ENCODE measurements around the gene KCNQ5. TPM values are rescaled to one million over a fixed set of nuclear protein-coding genes. Genes with fewer than 3 reads are reported as not detected.

Gene KCNQ5
- total RNA-seq, 2 experiments from 2014 or later = 2.6 to 3.9 TPM

GRCh38 chr6:72665599-72665998, 43.7 kb downstream of the KCNQ5 start:
- H3K9me3 Mint-ChIP-seq = no peaks in the 10 kb centered on the region
- peaks cover 3% of the 10 kb centered on the region for H3K4me1 Mint-ChIP-seq
- ChIA-PET POLR2A (no interaction called here), CTCF (no interaction called here)
- H3K27ac Mint-ChIP-seq = no peak overlapping the region
- DNase-seq = no peak
- no peaks in the 10 kb centered on the region for H3K36me3 Mint-ChIP-seq (ENCODE audit: low read depth)
- no peak overlapping the region for H3K4me3 Mint-ChIP-seq
- no peaks in the 10 kb centered on the region for H3K27me3 Mint-ChIP-seq

- Mint-ChIP-seq H3K4me3 (no peak overlapping the region), H3K4me1 (peaks cover 3% of the 10 kb centered on the region), H3K36me3 (ENCODE audit: low read depth) (no peaks in the 10 kb centered on the region), H3K27ac (no peak overlapping the region), H3K27me3 (no peaks in the 10 kb centered on the region), H3K9me3 (no peaks in the 10 kb centered on the region)
- no peak for DNase-seq
- POLR2A ChIA-PET = no interaction called here
- CTCF ChIA-PET = interaction anchor here (1.1 to 1.4 kb wide), 2 partner anchors 20 to 53 kb away, joined by 3 to 5 read pairs; no protein-coding TSS in a partner anchor
Measured at GRCh38 chr6:72669324-72669723, 47.5 kb downstream of the KCNQ5 start.

GRCh38 chr6:72672906-72673305, 51.0 kb downstream of the KCNQ5 start:
- no peak overlapping the region for H3K27ac Mint-ChIP-seq
- peaks cover 3% of the 10 kb centered on the region for H3K4me1 Mint-ChIP-seq
- no peaks in the 10 kb centered on the region for H3K27me3 Mint-ChIP-seq
- no peak overlapping the region for H3K4me3 Mint-ChIP-seq
- DNase-seq = no peak
- H3K36me3 Mint-ChIP-seq (ENCODE audit: low read depth) = no peaks in the 10 kb centered on the region
- POLR2A ChIA-PET = no interaction called here
- CTCF ChIA-PET = no interaction called here
- no peaks in the 10 kb centered on the region for H3K9me3 Mint-ChIP-seq

- Mint-ChIP-seq H3K4me3 (no peak overlapping the region), H3K36me3 (ENCODE audit: low read depth) (no peaks in the 10 kb centered on the region), H3K27me3 (no peaks in the 10 kb centered on the region), H3K9me3 (no peaks in the 10 kb centered on the region), H3K4me1 (no peaks in the 10 kb centered on the region), H3K27ac (no peak overlapping the region)
- CTCF ChIA-PET = no interaction called here
- POLR2A ChIA-PET = no interaction called here
- no peak for DNase-seq
Measured at GRCh38 chr6:72674842-72675241, 53.0 kb downstream of the KCNQ5 start.

- H3K4me3 Mint-ChIP-seq = no peak overlapping the region
- no peaks in the 10 kb centered on the region for H3K36me3 Mint-ChIP-seq (ENCODE audit: low read depth)
- no peak for DNase-seq
- ChIA-PET POLR2A (no interaction called here), CTCF (no interaction called here)
- H3K27me3 Mint-ChIP-seq = no peaks in the 10 kb centered on the region
- no peaks in the 10 kb centered on the region for H3K4me1 Mint-ChIP-seq
- H3K9me3 Mint-ChIP-seq = no peaks in the 10 kb centered on the region
- no peak overlapping the region for H3K27ac Mint-ChIP-seq
Measured at GRCh38 chr6:72675396-72675795, 53.5 kb downstream of the KCNQ5 start.

GRCh38 chr6:72676995-72677394, 55.1 kb downstream of the KCNQ5 start:
- no peaks in the 10 kb centered on the region for H3K27me3 Mint-ChIP-seq
- no peak overlapping the region for H3K4me3 Mint-ChIP-seq

GRCh38 chr6:72677740-72678139, 55.9 kb downstream of the KCNQ5 start:
- Mint-ChIP-seq H3K27ac (no peak overlapping the region), H3K27me3 (no peaks in the 10 kb centered on the region), H3K9me3 (no peaks in the 10 kb centered on the region), H3K36me3 (ENCODE audit: low read depth) (no peaks in the 10 kb centered on the region), H3K4me3 (no peak overlapping the region), H3K4me1 (no peaks in the 10 kb centered on the region)
- ChIA-PET POLR2A (no interaction called here), CTCF (no interaction called here)
- DNase-seq = no peak

More at GRCh38 chr6:72676995-72677394, 55.1 kb downstream of the KCNQ5 start:
- no peaks in the 10 kb centered on the region for H3K4me1 Mint-ChIP-seq
- DNase-seq = no peak
- CTCF ChIA-PET = no interaction called here
- H3K36me3 Mint-ChIP-seq (ENCODE audit: low read depth) = no peaks in the 10 kb centered on the region
- POLR2A ChIA-PET = no interaction called here
- H3K9me3 Mint-ChIP-seq = no peaks in the 10 kb centered on the region
- H3K27ac Mint-ChIP-seq = no peak overlapping the region

GRCh38 chr6:72683797-72684196, 61.9 kb downstream of the KCNQ5 start:
- CTCF ChIA-PET = interaction anchor here (0.6 kb wide), 1 partner anchor 1598 kb away, joined by 3 read pairs; no protein-coding TSS in a partner anchor
- Mint-ChIP-seq H3K36me3 (ENCODE audit: low read depth) (no peaks in the 10 kb centered on the region), H3K27ac (no peak overlapping the region), H3K4me1 (no peaks in the 10 kb centered on the region), H3K4me3 (no peak overlapping the region), H3K9me3 (no peaks in the 10 kb centered on the region), H3K27me3 (no peaks in the 10 kb centered on the region)
- POLR2A ChIA-PET = no interaction called here
- no peak for DNase-seq

GRCh38 chr6:72689107-72689954, 67.5 kb downstream of the KCNQ5 start:
- POLR2A ChIA-PET = no interaction called here
- CTCF ChIA-PET = interaction anchor here (0.7 to 0.8 kb wide), 2 partner anchors 20 to 209 kb away, joined by 3 to 5 read pairs; no protein-coding TSS in a partner anchor
- Mint-ChIP-seq H3K9me3 (no peaks in the 10 kb centered on the region), H3K4me3 (no peak overlapping the region), H3K27me3 (no peaks in the 10 kb centered on the region), H3K27ac (no peak overlapping the region), H3K36me3 (ENCODE audit: low read depth) (no peaks in the 10 kb centered on the region), H3K4me1 (no peaks in the 10 kb centered on the region)
- DNase-seq = no peak

- DNase-seq = no peak
- Mint-ChIP-seq H3K27ac (no peak overlapping the region), H3K36me3 (ENCODE audit: low read depth) (no peaks in the 10 kb centered on the region), H3K4me3 (no peak overlapping the region), H3K27me3 (no peaks in the 10 kb centered on the region), H3K9me3 (no peaks in the 10 kb centered on the region), H3K4me1 (no peaks in the 10 kb centered on the region)
- CTCF ChIA-PET = interaction anchor here (0.6 kb wide), 1 partner anchor 391 kb away, joined by 3 read pairs; no protein-coding TSS in a partner anchor
- POLR2A ChIA-PET = no interaction called here
Measured at GRCh38 chr6:72691249-72691648, 69.4 kb downstream of the KCNQ5 start.

- no peak for DNase-seq
- Mint-ChIP-seq H3K27me3 (no peaks in the 10 kb centered on the region), H3K4me1 (no peaks in the 10 kb centered on the region), H3K9me3 (no peaks in the 10 kb centered on the region), H3K4me3 (no peak overlapping the region), H3K27ac (no peak overlapping the region), H3K36me3 (ENCODE audit: low read depth) (no peaks in the 10 kb centered on the region)
- POLR2A ChIA-PET = no interaction called here
- CTCF ChIA-PET = no interaction called here
Measured at GRCh38 chr6:72696055-72696454, 74.2 kb downstream of the KCNQ5 start.

GRCh38 chr6:72699159-72699558, 77.3 kb downstream of the KCNQ5 start:
- ChIA-PET POLR2A (no interaction called here), CTCF (no interaction called here)
- Mint-ChIP-seq H3K9me3 (no peaks in the 10 kb centered on the region), H3K4me1 (no peaks in the 10 kb centered on the region), H3K27me3 (no peaks in the 10 kb centered on the region), H3K36me3 (ENCODE audit: low read depth) (no peaks in the 10 kb centered on the region), H3K27ac (no peak overlapping the region), H3K4me3 (no peak overlapping the region)
- no peak for DNase-seq

- H3K27ac Mint-ChIP-seq = no peak overlapping the region
- ChIA-PET CTCF (no interaction called here), POLR2A (no interaction called here)
- no peak overlapping the region for H3K4me3 Mint-ChIP-seq
- no peaks in the 10 kb centered on the region for H3K4me1 Mint-ChIP-seq
- no peaks in the 10 kb centered on the region for H3K36me3 Mint-ChIP-seq (ENCODE audit: low read depth)
- H3K9me3 Mint-ChIP-seq = no peaks in the 10 kb centered on the region
- no peaks in the 10 kb centered on the region for H3K27me3 Mint-ChIP-seq
- DNase-seq = no peak
Measured at GRCh38 chr6:72702421-72702820, 80.6 kb downstream of the KCNQ5 start.

- CTCF ChIA-PET = no interaction called here
- POLR2A ChIA-PET = no interaction called here
- no peak for DNase-seq
- Mint-ChIP-seq H3K27ac (no peak overlapping the region), H3K4me3 (no peak overlapping the region), H3K36me3 (ENCODE audit: low read depth) (no peaks in the 10 kb centered on the region), H3K27me3 (no peaks in the 10 kb centered on the region), H3K4me1 (no peaks in the 10 kb centered on the region), H3K9me3 (no peaks in the 10 kb centered on the region)
Measured at GRCh38 chr6:72703093-72703492, 81.2 kb downstream of the KCNQ5 start.
